NOMO-1 treated with dmso at 0.1 percent for 144 hours (cell line): Measurements from ENCODE around the gene PRKAB1.
"Not testable (repeated sequence)": the region's sequence is repeated elsewhere in the genome, so short reads cannot be mapped to it uniquely, and the experiment has no call there.

ENCODE experiments used
- DNase-seq: peaks from one replicate; lab custom pipeline; 2025; ENCODE audit not compliant: unreplicated experiment; lab: John Stamatoyannopoulos, UW

Gene PRKAB1

DNA sequence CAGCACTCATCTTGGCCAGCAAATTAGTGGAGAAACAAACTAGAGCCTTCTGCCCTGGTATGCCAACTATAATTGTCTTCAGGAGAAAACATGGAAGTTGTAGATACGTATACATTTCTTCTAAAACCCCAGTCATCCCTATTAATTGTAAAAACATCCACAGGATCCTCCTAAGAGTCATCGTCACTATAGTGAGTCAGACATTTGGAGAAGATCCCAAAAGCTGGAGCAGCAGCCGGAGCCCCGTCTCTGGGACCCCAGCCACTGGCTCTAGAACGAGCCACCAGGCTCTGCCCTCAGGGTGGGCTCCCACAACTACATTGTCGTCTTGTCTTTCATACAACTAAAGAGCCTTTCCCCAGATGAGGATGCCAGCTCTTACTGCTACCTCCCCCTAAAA is 15.5 kb downstream of the PRKAB1 start:
- no peak for DNase-seq

- DNase-seq: no peak
Observed at GRCh38 chr12:119683816-119684215, 15.9 kb downstream of the PRKAB1 start.

DNA sequence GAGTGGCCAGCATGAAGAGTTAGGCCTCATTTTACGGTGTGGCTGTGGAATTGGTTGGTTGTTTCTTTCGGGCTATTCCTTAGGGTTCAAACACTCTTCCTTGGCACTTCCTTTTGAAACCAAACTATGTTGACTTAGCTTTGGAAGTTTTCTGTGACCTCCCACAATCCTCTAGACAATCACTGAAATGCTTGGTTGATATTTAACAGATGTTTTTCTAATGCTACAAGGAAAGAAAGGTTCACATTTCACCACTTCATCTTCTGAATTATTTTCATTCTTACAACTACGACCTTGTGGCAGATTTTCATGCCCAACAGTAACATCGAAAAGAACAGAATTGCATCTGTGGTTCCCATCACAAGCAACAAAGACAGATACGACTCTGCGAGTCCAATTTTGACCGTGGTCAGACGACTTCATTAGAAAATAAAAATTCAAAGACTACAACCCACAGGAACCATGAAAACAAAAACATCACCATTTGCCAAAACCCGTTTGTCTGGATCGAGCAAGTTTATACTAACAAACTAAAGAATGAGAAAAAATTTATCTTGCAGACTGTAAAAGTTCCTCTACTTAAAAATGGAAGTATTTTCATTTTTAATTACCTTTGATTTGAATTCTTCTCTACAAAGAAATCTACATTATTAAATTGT is 16.9 kb downstream of the PRKAB1 start:
- no peak for DNase-seq

GRCh38 chr12:119685375-119685774 is 17.4 kb downstream of the PRKAB1 start:
- no peak for DNase-seq

DNA sequence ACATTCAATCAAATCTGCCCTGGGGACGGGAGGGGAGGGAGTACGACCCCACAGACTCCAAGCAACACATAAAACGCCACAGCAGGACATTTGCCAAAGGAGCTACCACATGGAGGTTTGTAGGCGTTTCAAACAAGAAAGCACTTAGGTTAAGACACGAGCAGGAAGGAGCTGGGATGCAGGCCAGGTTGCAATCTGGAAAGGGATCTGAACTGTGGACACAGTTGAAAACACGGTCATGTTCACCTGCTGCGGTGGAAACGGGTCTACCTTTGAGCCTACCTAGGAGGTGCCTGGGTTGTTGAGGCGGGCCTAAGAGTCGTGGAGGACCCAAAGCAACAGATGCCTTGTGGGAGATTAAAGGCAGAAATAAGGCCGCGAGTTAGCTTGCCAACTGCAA is 18.4 kb downstream of the PRKAB1 start:
- DNase-seq: no peak

DNA sequence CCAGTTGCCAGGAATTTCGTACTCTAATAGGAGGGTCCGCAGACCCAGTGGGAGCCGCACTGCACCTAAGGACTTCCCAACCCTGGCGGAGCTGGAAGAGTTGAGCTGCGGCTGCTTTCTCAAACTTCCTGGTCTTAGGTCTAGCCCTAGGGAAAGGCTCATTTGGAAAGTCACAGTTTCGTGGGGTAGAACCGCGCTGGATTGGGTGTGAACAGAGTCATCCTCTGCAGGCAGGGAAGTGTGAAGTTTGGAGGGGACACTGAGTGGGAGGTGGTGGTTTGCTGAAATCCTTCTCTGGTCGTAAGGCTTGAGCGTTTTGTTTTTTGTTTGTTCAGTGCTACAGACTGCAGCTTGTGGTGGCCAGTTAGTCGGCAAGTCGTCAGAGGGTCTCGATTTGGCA is 18.8 kb downstream of the PRKAB1 start:
- no peak for DNase-seq

DNA sequence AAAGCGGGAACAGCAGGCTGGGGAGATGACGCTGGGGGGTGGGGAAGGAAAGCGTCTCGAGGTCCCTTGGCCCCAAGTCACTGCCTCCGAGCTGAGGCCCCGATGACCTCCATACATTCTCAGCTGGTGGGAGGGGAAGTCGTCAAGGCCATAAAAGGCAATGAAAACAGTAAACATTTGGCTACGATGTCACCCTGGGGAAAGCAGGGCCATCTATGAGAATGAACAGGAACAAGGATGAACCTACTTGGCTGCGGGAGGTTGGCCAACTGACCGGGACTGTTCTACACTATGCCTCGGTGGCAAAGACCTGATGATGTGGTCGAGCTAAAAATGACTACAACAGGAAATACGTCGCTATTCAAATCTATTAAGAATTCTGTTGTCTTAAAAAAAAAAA is 19.5 kb downstream of the PRKAB1 start:
- DNase-seq: no peak

DNA sequence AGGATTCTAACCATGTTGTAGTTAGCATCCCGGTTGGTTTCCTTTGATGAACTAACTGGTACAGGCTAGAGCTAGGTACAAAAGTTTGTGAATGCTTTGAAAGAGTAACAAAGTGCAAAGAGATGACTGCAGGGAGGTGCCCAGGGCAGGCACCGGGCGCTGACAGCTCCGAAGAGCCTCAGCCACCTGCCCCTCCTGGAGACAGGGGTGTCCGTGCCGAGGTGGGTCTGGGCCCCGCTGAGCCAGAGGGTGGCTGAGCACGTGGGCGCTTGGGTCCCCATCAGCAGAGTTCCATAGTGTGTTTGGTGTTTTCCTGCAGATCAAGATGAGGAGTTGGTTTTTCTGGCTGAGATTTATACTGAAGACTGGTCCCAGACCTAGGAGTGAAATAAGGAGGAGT is 19.9 kb downstream of the PRKAB1 start:
- DNase-seq: no peak

GRCh38 chr12:119689935-119690500 is 22.1 kb downstream of the PRKAB1 start:
- no peak for DNase-seq

DNA sequence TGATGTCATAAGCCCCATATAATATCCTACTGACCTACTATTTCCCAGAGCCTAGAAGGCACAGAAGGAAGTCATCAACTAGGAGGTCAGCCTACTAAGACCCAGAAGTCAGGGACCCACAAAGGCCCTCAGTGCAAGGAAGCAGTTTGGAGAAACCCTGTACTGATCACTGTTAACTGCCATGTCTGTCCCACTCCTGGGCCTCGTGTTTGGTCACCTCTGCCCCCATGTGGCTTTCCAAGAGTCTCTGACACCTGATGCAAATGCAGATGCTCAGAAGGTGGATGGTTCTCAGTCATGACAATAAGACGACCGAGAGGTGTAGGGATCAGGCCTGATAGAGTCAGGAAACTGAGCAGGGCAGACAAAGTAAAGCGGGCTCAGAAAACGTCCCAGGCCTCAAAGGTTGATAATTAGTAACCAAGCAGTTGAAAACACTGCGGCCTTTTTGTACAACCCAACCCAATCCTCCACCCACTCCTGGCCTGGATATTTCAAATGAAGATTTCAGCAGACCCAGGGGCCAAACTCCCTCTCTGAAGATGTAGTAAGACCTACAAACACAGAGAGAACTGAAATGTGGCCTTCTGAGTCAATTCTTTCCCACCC is 23.4 kb downstream of the PRKAB1 start:
- DNase-seq: no peak

DNA sequence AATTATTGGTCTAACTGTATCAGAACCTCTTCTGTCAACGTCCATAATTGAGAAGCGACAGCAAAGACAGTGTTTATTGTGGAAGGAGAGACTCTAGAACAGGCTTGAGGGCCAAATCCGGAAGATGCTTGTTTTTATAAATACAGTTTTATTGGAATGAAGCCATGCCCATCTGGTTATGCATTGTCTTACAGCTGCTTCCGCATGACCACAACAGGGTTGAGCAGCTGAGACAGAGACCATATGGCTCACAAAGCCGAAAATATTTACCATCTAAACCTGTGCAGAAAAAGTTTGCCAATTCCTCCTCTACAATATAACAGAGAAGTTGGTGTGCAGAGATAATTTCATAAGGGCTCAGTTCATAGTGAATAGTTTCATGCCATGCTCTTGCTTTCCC is 24.5 kb downstream of the PRKAB1 start:
- no peak for DNase-seq

DNA sequence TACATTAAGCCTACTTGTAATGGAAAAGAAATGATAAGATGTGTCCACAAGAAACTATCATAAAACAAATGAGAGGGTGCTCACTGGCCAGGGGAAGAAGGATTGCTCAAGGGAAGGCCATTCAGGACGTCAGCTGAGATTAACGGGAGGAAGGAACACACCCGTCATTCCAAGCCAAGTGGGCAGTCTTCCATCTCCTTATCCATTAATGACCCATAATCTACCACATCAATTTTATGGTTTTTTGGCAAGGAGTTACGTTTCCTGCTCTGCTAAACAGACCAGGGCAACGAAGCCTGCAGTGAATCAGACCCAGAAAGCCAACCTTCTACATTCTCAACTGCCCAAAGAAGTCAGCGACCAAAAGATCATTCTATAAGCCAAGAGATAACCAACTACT is 25.1 kb downstream of the PRKAB1 start:
- no peak for DNase-seq

GRCh38 chr12:119693511-119693910 is 25.6 kb downstream of the PRKAB1 start:
- DNase-seq: no peak

DNA sequence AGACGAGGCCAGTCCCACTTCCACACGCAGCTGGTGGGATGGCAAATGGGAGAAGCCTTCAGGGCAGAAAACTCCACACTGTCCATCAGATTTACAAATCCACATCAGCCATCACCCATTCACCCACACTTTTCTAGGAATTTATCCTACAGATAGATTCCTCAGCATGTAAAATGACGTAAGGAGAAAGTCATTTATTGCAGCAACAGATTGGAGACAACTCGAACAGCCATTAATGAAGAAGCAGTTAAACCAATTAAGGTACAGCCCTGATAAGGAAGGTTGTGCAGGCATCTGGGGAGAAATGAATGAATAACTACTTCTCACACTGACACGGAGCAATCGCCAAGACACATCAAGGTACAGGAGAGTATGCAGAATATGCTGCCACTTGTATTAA is 26.2 kb downstream of the PRKAB1 start:
- no peak for DNase-seq

DNA sequence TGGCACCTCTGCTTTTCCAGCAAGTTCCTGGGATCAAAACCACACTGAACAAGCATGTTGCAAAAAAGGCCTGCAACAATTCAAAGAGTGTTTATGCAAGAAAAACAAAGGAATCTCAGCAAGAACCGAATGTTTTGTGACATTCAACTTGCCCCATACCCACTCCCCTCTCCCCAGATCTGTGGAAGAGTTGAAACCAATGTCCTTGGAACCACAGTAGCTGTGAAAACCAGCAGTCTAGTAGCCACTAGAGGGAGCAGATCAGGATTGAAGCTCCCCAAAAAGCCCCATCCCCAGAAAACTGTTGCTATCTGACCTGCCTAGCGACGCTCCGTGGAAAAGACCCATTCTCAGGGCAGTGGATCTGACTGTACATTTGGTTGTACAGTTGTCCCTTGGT is 27.1 kb downstream of the PRKAB1 start:
- DNase-seq: no peak

GRCh38 chr12:119696943-119697342 is 29.0 kb downstream of the PRKAB1 start:
- no peak for DNase-seq

DNA sequence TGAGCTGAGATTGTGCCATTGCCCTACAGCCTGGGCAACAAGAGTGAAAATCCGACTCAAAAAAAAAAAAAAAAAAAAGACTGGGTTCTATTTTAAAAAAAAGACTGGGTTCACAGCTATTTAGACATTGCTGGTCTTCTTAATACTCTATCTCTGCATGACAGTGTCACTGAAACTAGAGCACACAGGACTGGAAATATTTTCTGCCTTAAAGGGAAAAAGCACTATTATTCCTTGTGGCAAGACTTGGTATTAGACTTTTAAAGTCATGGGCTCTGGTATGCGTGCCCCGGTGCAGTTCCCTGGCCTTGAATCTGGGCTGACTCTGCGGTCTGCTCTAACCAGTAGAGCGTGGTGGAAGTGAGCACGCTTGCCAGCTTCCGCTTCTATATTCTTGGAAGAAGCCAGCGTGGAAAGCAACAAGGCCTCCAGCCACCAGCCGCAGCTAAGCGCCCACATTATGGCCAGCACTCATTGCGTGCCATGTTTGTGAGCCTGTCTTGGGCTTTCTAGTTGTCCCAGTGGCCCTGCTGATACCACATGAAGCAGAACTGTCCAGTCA is 31.3 kb downstream of the PRKAB1 start:
- DNase-seq: no peak

- no peak for DNase-seq
Observed at GRCh38 chr12:119700078-119700477, 32.1 kb downstream of the PRKAB1 start.

GRCh38 chr12:119704065-119704747 is 36.3 kb downstream of the PRKAB1 start:
- DNase-seq: no peak

DNA sequence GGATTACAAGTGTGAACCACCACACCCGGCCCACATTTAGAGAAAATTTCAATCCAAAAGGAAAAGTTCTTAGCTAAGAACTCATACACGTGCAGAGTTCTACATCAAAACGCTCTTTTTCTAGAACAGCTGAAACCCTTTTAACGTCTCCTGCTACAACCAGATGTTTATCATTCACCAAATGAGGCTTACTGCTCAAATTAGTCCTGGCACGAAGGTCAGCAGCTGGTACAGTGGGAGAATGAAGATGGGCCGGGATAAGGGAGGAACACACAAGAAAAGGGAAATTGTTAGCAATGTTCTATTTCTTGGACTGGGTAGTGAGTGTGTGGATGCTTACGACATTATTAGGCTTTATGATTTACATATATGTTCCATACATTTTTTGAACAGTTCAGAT is 37.2 kb downstream of the PRKAB1 start:
- no peak for DNase-seq

DNA sequence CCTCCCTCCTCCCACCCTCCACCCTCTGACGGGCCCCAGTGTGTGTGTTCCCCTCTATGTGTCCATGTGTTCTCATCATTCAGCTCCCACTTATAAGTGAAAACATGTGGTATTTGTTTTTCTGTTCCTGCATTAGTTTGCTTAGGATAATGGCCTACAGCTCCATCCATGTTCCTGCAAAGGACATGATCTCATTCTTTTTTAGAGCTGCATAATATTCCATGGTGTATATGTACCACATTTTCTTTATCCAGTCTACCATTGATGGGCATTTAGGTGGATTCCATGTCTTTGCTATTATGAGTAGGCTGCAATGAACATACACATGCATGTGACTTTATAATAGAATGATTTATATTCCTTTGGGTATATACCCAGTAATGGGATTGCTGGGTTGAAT is 38.5 kb downstream of the PRKAB1 start:
- DNase-seq: not testable (repeated sequence)

- DNase-seq: no peak
Observed at GRCh38 chr12:119710374-119710964, 42.5 kb downstream of the PRKAB1 start.
